Peyer's patch (tissue), 4 donors: ENCODE measurements around the gene TUBB2A. TPM values are rescaled to one million over a fixed set of nuclear protein-coding genes. Genes with fewer than 3 reads are reported as not detected.
"Not testable (repeated sequence)": the region's sequence is repeated elsewhere in the genome, so short reads cannot be mapped to it uniquely, and the experiment has no call there.

Experiments
- DNase-seq, 3 donors: peaks; one replicate each; pipeline ENCODE4 v3.0.0-alpha.2; 2017 to 2019
- H3K27ac ChIP-seq, 4 donors: fragments of 200-600 bp; sonication (generic); one replicate each; pipeline ENCODE4 v1.5.1; 2016 to 2019
- H3K27me3 ChIP-seq, 2 donors: fragments of 200-600 bp; sonication (generic); one replicate each; pipeline ENCODE4 v1.5.1; 2019
- H3K36me3 ChIP-seq, 3 donors: fragments of 200-600 bp; sonication (generic); one replicate each; pipeline ENCODE4 v1.5.1; 2016 to 2019
- H3K4me1 ChIP-seq, 4 donors: fragments of 200-600 bp; sonication (generic); one replicate each; pipeline ENCODE4 v1.5.1; 2016 to 2019
- H3K4me3 ChIP-seq, 4 donors: fragments of 200-600 bp; sonication (generic); 1 replicate in 3 of 4; 2 replicates in 1 of 4; pipeline ENCODE4 v1.5.1; 2016 to 2019; ENCODE audit warnings: mild to moderate bottlenecking in 1 of 4
- H3K9me3 ChIP-seq, 4 donors: fragments of 200-600 bp; sonication (generic); one replicate each; pipeline ENCODE4 v1.5.1; 2016 to 2019; ENCODE audit warnings: mild to moderate bottlenecking in 1 of 4
- POLR2A ChIP-seq, 2 donors: fragments of 450-650 bp; IDR thresholded peaks; one replicate each; pipeline ENCODE4 v1.5.1; 2017; ENCODE audit warnings: antibody characterized with exemption in 2 of 2, mild to moderate bottlenecking in 2 of 2, moderate library complexity in 2 of 2
- total RNA-seq, 4 donors: library from RNA; depleted of rRNA; stranded (reverse); fragments of >200 nt; gene quantifications; one replicate each; pipeline ENCODE4 v1.1.0, GENCODE V29; 2016
- TF ChIP-seq, protein P1 (sequence below), 6 experiments: fragments of 450-650 bp in 4 of 6; fragments of 200-600 bp in 2 of 6; sonication (generic) in 1 of 6; IDR thresholded peaks; one replicate each; pipeline ENCODE4 v1.5.1; 2017 to 2019; ENCODE audit warnings: antibody characterized with exemption in 6 of 6, mild to moderate bottlenecking in 3 of 6, moderate library complexity in 1 of 6

Gene TUBB2A
- total RNA-seq, 4 donors from 2014 or later = 13.2 to 61.6 (median 47.6) TPM

DNA sequence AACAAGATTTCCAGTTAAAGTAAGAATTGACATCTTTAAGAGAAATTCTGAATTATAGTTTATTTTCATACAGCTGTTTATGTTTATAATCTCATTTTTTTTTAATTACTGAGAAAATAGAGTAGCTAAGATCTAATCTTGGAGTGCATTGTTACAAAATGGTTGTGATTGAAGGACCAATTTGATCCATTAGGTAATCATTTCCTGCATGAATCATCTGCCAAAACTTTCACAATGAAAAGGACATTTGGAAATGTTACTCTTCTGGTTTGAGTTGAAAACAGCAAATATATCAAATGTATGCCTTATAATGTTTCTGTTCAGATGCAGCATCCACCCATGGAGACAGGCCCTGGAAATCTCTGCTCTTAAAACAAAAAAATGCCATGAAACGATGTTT is 19.0 kb downstream of the TUBB2A start:
- Histone ChIP-seq H3K9me3 (no peaks in the 10 kb centered on the region), H3K36me3 (peaks cover 0 to 34% (median 0%) of the 10 kb centered on the region in 3 donors), H3K4me3 (no peak overlapping the region), H3K4me1 (peaks cover 0 to 31% (median 4%) of the 10 kb centered on the region in 4 donors), H3K27ac (peak overlapping the region in 3 of 4 donors; percentile 2 to 77 (median 73)), H3K27me3 (no peaks in the 10 kb centered on the region)
- DNase-seq = no peak
- no peak for TF ChIP-seq POLR2A (IDR thresholded peaks at IDR 0.05)
- TF ChIP-seq, protein P1, sequence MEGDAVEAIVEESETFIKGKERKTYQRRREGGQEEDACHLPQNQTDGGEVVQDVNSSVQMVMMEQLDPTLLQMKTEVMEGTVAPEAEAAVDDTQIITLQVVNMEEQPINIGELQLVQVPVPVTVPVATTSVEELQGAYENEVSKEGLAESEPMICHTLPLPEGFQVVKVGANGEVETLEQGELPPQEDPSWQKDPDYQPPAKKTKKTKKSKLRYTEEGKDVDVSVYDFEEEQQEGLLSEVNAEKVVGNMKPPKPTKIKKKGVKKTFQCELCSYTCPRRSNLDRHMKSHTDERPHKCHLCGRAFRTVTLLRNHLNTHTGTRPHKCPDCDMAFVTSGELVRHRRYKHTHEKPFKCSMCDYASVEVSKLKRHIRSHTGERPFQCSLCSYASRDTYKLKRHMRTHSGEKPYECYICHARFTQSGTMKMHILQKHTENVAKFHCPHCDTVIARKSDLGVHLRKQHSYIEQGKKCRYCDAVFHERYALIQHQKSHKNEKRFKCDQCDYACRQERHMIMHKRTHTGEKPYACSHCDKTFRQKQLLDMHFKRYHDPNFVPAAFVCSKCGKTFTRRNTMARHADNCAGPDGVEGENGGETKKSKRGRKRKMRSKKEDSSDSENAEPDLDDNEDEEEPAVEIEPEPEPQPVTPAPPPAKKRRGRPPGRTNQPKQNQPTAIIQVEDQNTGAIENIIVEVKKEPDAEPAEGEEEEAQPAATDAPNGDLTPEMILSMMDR (IDR thresholded peaks at IDR 0.05) = no peak

DNA sequence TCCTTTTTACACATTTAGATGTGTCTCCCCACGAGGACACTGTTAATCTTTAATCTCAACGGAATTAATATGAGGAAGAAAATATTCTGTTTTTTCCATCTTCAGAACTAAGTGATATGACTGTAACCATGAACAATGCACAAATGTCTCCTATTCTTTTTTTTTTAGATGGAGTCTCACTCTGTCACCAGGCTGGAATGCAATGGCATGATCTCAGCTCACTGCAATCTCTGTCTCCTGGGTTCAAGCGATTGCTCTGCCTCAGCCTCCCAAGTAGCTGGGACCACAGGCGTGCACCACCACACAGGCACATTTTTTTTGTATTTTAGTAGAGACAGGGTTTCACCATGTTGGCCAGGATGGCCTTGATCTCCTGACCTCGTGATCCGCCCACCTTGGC is 19.5 kb downstream of the TUBB2A start:
- peaks cover 0 to 30% (median 0%) of the 10 kb centered on the region in 3 donors for H3K36me3 ChIP-seq
- peaks cover 0 to 31% (median 4%) of the 10 kb centered on the region in 4 donors for H3K4me1 ChIP-seq
- not testable (repeated sequence) for H3K27ac ChIP-seq, H3K27me3 ChIP-seq, H3K9me3 ChIP-seq, H3K4me3 ChIP-seq, DNase-seq

DNA sequence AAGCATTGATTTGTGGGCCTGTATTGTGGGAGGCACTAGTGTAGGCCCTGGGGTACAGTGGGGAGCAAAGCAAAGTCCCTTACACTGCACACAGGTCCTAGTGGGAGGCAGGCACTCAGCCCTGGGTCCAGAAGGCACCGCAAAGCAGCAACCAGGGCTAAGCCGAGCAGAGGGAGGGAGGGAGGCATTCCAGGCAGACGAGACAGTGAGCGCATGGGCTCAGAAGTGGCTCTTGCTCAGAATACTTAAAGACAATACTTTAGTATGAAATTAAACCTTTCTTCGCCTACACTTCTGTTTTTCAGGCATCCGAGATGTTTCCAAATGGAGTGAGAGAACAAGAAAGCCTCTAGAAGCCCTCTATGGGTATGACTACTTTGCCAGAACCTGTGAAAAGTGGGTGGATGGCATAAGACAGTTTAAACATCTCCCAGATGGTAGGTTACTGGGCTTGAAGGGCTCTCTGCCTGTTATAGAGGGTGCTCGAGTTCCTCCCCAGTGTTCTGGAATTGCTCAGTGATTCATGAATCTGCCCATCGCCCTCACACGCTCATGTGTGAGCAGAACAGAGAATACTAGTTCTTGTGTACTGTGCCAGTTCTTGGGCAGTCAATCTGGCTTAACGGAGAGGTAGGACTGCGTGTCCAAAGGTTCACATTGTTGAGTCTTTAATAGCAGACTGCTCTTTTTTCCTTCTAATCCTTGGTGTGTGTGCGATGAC is 20.1 kb downstream of the TUBB2A start:
- H3K4me1 ChIP-seq = peaks cover 0 to 31% (median 4%) of the 10 kb centered on the region in 4 donors

GRCh38 chr6:3136292-3137011 is 20.9 kb downstream of the TUBB2A start:
- peaks cover 0 to 27% (median 0%) of the 10 kb centered on the region in 3 donors for H3K36me3 ChIP-seq
- H3K9me3 ChIP-seq = no peaks in the 10 kb centered on the region
- H3K4me1 ChIP-seq = peaks cover 0 to 31% (median 4%) of the 10 kb centered on the region in 4 donors
- TF ChIP-seq POLR2A (IDR thresholded peaks at IDR 0.05) = no peak
- TF ChIP-seq, protein P1 (IDR thresholded peaks at IDR 0.05) = no peak
- H3K27ac ChIP-seq = no peak overlapping the region
- no peaks in the 10 kb centered on the region for H3K27me3 ChIP-seq
- DNase-seq = no peak
- no peak overlapping the region for H3K4me3 ChIP-seq

More for the DNA sequence above, 20.1 kb downstream of the TUBB2A start:
- no peaks in the 10 kb centered on the region for H3K9me3 ChIP-seq
- H3K27ac ChIP-seq = no peak overlapping the region
- no peaks in the 10 kb centered on the region for H3K27me3 ChIP-seq
- H3K36me3 ChIP-seq = peaks cover 0 to 28% (median 0%) of the 10 kb centered on the region in 3 donors
- no peak for DNase-seq
- no peak overlapping the region for H3K4me3 ChIP-seq
- no peak for TF ChIP-seq POLR2A (IDR thresholded peaks at IDR 0.05)
- TF ChIP-seq, protein P1 (IDR thresholded peaks at IDR 0.05) = no peak

DNA sequence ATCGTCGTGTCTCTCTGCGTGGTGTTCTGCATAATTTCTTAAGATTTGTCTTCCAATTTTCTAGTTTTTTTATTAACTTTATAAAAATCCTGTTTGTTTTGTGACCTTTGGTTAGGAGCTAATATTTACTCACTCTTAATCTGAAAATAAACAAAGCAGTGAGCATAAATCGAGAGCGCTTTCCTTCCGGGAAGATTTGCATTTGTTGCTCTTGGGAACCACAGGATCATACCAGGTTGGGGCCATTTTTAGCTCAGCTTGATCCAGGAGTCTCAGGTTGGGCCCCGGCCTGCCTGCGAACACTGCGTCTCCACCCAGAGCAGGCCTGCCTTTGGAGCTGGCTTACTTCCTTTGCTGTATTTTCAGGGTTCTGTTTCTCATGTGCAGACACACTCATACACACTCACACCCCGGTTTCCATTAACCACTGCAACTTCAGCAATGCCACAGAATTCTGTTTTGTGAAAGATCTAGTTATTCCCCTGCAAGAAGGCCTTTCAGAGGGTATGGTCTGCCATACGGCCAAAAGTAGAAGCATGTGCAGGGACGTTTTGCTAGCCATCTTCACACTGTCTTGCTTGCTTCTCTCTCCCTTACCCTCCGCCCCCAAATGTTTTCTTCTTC is 21.6 kb downstream of the TUBB2A start:
- Histone ChIP-seq H3K4me1 (peaks cover 0 to 31% (median 4%) of the 10 kb centered on the region in 4 donors), H3K27me3 (no peaks in the 10 kb centered on the region), H3K27ac (no peak overlapping the region), H3K36me3 (peaks cover 0 to 25% (median 0%) of the 10 kb centered on the region in 3 donors), H3K9me3 (no peaks in the 10 kb centered on the region), H3K4me3 (no peak overlapping the region)
- no peak for DNase-seq
- no peak for TF ChIP-seq POLR2A (IDR thresholded peaks at IDR 0.05)
- TF ChIP-seq, protein P1 (IDR thresholded peaks at IDR 0.05) = no peak
